ENCODE results near the gene HLA-A. TPM values are rescaled to one million over a fixed set of nuclear protein-coding genes. Genes with fewer than 3 reads are reported as not detected.
A peak's percentile ranks its signal among the peaks of the same experiment; 100 is the strongest.

Gene HLA-A
- 356 TPM for polyA plus RNA-seq (2012; ENCODE audit: insufficient read depth, insufficient read length)

GRCh38 chr6:29942275-29943052, at the start of gene HLA-A:
Gene HLA-A (plus strand): TSS chr6:29942532. CDS start chr6:29942554, 22 bp downstream.
- H3K4me3 ChIP-seq (ENCODE audit: low read length), result peak within 1 kb of the TSS; percentile 75
- peak; percentile 92 for DNase-seq (ENCODE audit: low read depth, low spot score)

- no peak overlapping the region for H3K4me3 ChIP-seq (ENCODE audit: low read length)
- no peak for DNase-seq (ENCODE audit: low read depth, low spot score)
Measured at GRCh38 chr6:29892696-29893095, 49.6 kb upstream of the HLA-A start.

GRCh38 chr6:29899281-29899680, 43.1 kb upstream of the HLA-A start:
- H3K4me3 ChIP-seq (ENCODE audit: low read length), result no peak overlapping the region
- DNase-seq (ENCODE audit: low read depth, low spot score), result no peak

- no peak overlapping the region for H3K4me3 ChIP-seq (ENCODE audit: low read length)
- no peak for DNase-seq (ENCODE audit: low read depth, low spot score)
Measured at GRCh38 chr6:29905286-29905685, 37.0 kb upstream of the HLA-A start.

- DNase-seq (ENCODE audit: low read depth, low spot score), result no peak
- no peak overlapping the region for H3K4me3 ChIP-seq (ENCODE audit: low read length)
Measured at GRCh38 chr6:29907637-29908340, 34.5 kb upstream of the HLA-A start.

GRCh38 chr6:29908341-29908662, 34.0 kb upstream of the HLA-A start:
- DNase-seq (ENCODE audit: low read depth, low spot score), result no peak

GRCh38 chr6:29908710-29909109, 33.6 kb upstream of the HLA-A start:
- no peak overlapping the region for H3K4me3 ChIP-seq (ENCODE audit: low read length)
- no peak for DNase-seq (ENCODE audit: low read depth, low spot score)

More at GRCh38 chr6:29908341-29908662, 34.0 kb upstream of the HLA-A start:
- H3K4me3 ChIP-seq (ENCODE audit: low read length), result no peak overlapping the region

- DNase-seq (ENCODE audit: low read depth, low spot score), result no peak
- no peak overlapping the region for H3K4me3 ChIP-seq (ENCODE audit: low read length)
Measured at GRCh38 chr6:29909985-29910384, 32.3 kb upstream of the HLA-A start.

- no peak for DNase-seq (ENCODE audit: low read depth, low spot score)
- H3K4me3 ChIP-seq (ENCODE audit: low read length), result no peak overlapping the region
Measured at GRCh38 chr6:29912840-29913239, 29.5 kb upstream of the HLA-A start.

- no peak overlapping the region for H3K4me3 ChIP-seq (ENCODE audit: low read length)
- no peak for DNase-seq (ENCODE audit: low read depth, low spot score)
Measured at GRCh38 chr6:29916741-29917140, 25.6 kb upstream of the HLA-A start.

- no peak overlapping the region for H3K4me3 ChIP-seq (ENCODE audit: low read length)
- DNase-seq (ENCODE audit: low read depth, low spot score), result no peak
Measured at GRCh38 chr6:29917857-29918256, 24.5 kb upstream of the HLA-A start.

GRCh38 chr6:29919506-29920445, 22.6 kb upstream of the HLA-A start:
- no peak for DNase-seq (ENCODE audit: low read depth, low spot score)
- no peak overlapping the region for H3K4me3 ChIP-seq (ENCODE audit: low read length)

- no peak overlapping the region for H3K4me3 ChIP-seq (ENCODE audit: low read length)
- DNase-seq (ENCODE audit: low read depth, low spot score), result no peak
Measured at GRCh38 chr6:29924287-29924686, 18.0 kb upstream of the HLA-A start.

GRCh38 chr6:29924731-29925130, 17.6 kb upstream of the HLA-A start:
- DNase-seq (ENCODE audit: low read depth, low spot score), result no peak
- no peak overlapping the region for H3K4me3 ChIP-seq (ENCODE audit: low read length)

GRCh38 chr6:29925321-29925720, 17.0 kb upstream of the HLA-A start:
- H3K4me3 ChIP-seq (ENCODE audit: low read length), result no peak overlapping the region
- no peak for DNase-seq (ENCODE audit: low read depth, low spot score)

GRCh38 chr6:29925727-29926412, 16.5 kb upstream of the HLA-A start:
- no peak overlapping the region for H3K4me3 ChIP-seq (ENCODE audit: low read length)

GRCh38 chr6:29926413-29927274, 15.7 kb upstream of the HLA-A start:
- no peak for DNase-seq (ENCODE audit: low read depth, low spot score)

More at GRCh38 chr6:29925727-29926412, 16.5 kb upstream of the HLA-A start:
- DNase-seq (ENCODE audit: low read depth, low spot score), result no peak

GRCh38 chr6:29927275-29927569, 15.1 kb upstream of the HLA-A start:
- DNase-seq (ENCODE audit: low read depth, low spot score), result no peak
- no peak overlapping the region for H3K4me3 ChIP-seq (ENCODE audit: low read length)

More at GRCh38 chr6:29926413-29927274, 15.7 kb upstream of the HLA-A start:
- H3K4me3 ChIP-seq (ENCODE audit: low read length), result no peak overlapping the region
